Fibroblast of upper back skin (primary cell): ENCODE results near the gene MTFR1L.
"Not testable (repeated sequence)": the region's sequence is repeated elsewhere in the genome, so short reads cannot be mapped to it uniquely, and the experiment has no call there.

Source experiments
- DNase-seq: peaks from one replicate; pipeline ENCODE4 v3.0.0-alpha.2; 2013

The MTFR1L gene

GRCh38 chr1:25829046-25829445, 9.3 kb downstream of the MTFR1L start:
- DNase-seq = no peak

- no peak for DNase-seq
These were observed 11.9 kb downstream of the MTFR1L start for GRCh38 chr1:25831569-25832196.

GRCh38 chr1:25832336-25833037, 12.7 kb downstream of the MTFR1L start:
- DNase-seq = no peak

GRCh38 chr1:25833158-25833557, 13.4 kb downstream of the MTFR1L start:
- DNase-seq = no peak

GRCh38 chr1:25834894-25835293, 15.1 kb downstream of the MTFR1L start:
- no peak for DNase-seq

GRCh38 chr1:25836695-25837094, 16.9 kb downstream of the MTFR1L start:
- DNase-seq = no peak

- no peak for DNase-seq
These were observed 17.6 kb downstream of the MTFR1L start for GRCh38 chr1:25837262-25837875.

- not testable (repeated sequence) for DNase-seq
These were observed 20.1 kb downstream of the MTFR1L start for GRCh38 chr1:25839808-25840207.

- DNase-seq = no peak
These were observed 23.7 kb downstream of the MTFR1L start for GRCh38 chr1:25843483-25843882.

GRCh38 chr1:25844536-25845337, 25.0 kb downstream of the MTFR1L start:
- no peak for DNase-seq

- no peak for DNase-seq
These were observed 25.9 kb downstream of the MTFR1L start for GRCh38 chr1:25845664-25846063.

- DNase-seq = no peak
These were observed 28.2 kb downstream of the MTFR1L start for GRCh38 chr1:25847929-25848328.

- DNase-seq = no peak
These were observed 28.8 kb downstream of the MTFR1L start for GRCh38 chr1:25848531-25848930.

- DNase-seq = no peak
These were observed 34.8 kb downstream of the MTFR1L start for GRCh38 chr1:25854554-25854953.

GRCh38 chr1:25856856-25857255, 37.1 kb downstream of the MTFR1L start:
- no peak for DNase-seq

- no peak for DNase-seq
These were observed 38.7 kb downstream of the MTFR1L start for GRCh38 chr1:25858494-25858893.

- DNase-seq = peak; percentile 86
These were observed 39.4 kb downstream of the MTFR1L start, which contains the start of gene AUNIP for GRCh38 chr1:25858906-25859789. Gene AUNIP (minus strand): TSS chr1:25859457. CDS start chr1:25859357, 100 bp downstream.

- DNase-seq = no peak
These were observed 41.8 kb downstream of the MTFR1L start for GRCh38 chr1:25861316-25862286.

- no peak for DNase-seq
These were observed 43.2 kb downstream of the MTFR1L start for GRCh38 chr1:25862785-25863485.
